Suprapubic skin (tissue), 4 donors: Measurements from ENCODE around the gene NAB1.

Experiments used
- EP300 ChIP-seq: sonication (generic); formaldehyde crosslinking; IDR thresholded peaks from one replicate; pipeline ENCODE4 v1.6.1; 2017; ENCODE audit warnings: antibody characterized with exemption
- POLR2A ChIP-seq, 2 donors: fragments of 450-650 bp; IDR thresholded peaks; one replicate each; pipeline ENCODE4 v1.6.1; 2017; ENCODE audit warnings: antibody characterized with exemption in 2 of 2, mild to moderate bottlenecking in 2 of 2, moderate library complexity in 2 of 2
- POLR2AphosphoS5 ChIP-seq, 3 donors: sonication (generic); formaldehyde crosslinking; IDR thresholded peaks; one replicate each; pipeline ENCODE4 v1.6.1; 2017; ENCODE audit warnings: antibody characterized with exemption in 3 of 3
- TF ChIP-seq, protein P1 (sequence below), 2 donors: fragments of 200-600 bp in 1 of 2; fragments of 450-650 bp in 1 of 2; sonication (generic) in 1 of 2; IDR thresholded peaks; one replicate each; pipeline ENCODE4 v1.5.1; 2016 to 2019; ENCODE audit warnings: antibody characterized with exemption in 2 of 2, mild to moderate bottlenecking in 1 of 2, moderate library complexity in 1 of 2

DNA sequence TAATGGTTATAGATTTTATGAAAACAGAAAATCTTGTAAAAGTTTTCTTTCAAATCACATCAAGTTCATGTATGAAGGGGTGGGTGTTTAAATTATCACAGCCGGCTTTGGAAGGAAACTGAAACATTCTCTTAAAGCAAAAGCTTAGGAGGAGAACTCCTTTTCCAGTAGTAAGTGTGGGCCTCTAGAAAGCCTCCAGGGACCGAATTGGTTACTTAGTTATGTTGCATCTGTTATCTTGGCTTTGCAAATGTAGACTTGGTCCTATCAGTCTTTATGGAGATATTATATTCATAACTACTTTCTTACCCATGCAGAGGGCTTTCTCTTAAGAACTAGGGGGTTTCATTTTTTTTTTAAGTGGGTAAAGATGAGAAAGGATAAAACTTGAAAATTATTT is 7.4 kb downstream of the NAB1 start:
- TF ChIP-seq POLR2A (IDR thresholded peaks at IDR 0.05), result no peak
- TF ChIP-seq POLR2AphosphoS5 (IDR thresholded peaks at IDR 0.05), result no peak
- TF ChIP-seq, protein P1, sequence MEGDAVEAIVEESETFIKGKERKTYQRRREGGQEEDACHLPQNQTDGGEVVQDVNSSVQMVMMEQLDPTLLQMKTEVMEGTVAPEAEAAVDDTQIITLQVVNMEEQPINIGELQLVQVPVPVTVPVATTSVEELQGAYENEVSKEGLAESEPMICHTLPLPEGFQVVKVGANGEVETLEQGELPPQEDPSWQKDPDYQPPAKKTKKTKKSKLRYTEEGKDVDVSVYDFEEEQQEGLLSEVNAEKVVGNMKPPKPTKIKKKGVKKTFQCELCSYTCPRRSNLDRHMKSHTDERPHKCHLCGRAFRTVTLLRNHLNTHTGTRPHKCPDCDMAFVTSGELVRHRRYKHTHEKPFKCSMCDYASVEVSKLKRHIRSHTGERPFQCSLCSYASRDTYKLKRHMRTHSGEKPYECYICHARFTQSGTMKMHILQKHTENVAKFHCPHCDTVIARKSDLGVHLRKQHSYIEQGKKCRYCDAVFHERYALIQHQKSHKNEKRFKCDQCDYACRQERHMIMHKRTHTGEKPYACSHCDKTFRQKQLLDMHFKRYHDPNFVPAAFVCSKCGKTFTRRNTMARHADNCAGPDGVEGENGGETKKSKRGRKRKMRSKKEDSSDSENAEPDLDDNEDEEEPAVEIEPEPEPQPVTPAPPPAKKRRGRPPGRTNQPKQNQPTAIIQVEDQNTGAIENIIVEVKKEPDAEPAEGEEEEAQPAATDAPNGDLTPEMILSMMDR (IDR thresholded peaks at IDR 0.05), result no peak
- no peak for TF ChIP-seq EP300
